Stimulated activated CD8-positive, alpha-beta memory T cell treated with anti-CD3 and anti-CD28 coated beads, Interleukin-4, amount 100 ng/mL, for 1 hour (primary cell): ENCODE measurements around the gene CELA2A.
"Not testable (repeated sequence)": the region's sequence is repeated elsewhere in the genome, so short reads cannot be mapped to it uniquely, and the experiment has no call there.

Source experiments
- DNase-seq, 2 donors: peaks; one replicate each; pipeline ENCODE4 v3.0.0-alpha.2; 2020; ENCODE audit warnings: low read depth in 2 of 2, low spot score in 1 of 2

Gene CELA2A

GRCh38 chr1:15444468-15445389 lies 11.8 kb upstream of the CELA2A start:
- no peak for DNase-seq

DNA sequence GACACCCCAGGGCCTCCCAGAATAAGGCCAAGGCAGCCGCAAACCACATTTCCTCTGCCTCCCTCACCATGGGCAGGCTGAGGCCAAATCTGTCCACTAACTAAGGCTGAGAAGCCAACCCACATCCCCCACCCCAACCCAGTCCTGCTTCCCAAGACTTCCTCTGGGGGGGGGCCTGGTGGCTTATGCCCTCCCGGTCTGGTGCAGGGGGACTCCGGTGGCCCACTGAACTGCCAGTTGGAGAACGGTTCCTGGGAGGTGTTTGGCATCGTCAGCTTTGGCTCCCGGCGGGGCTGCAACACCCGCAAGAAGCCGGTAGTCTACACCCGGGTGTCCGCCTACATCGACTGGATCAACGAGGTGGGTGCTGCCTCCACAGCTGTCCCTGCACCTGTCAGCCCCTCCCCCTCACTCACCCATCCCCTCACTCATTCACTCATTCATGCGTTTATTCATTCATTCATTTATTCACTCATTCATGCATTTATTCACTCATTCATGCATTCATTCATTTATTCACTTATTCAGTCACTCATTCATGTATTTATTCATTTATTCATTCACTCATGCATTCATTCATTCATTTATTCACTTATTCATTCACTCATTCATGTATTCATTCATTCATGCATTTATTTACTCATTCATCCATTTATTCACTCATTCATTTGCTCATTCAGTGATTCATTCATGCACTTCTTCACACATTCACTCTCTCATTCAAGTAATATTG lies 11.0 kb upstream of the CELA2A start:
- no peak for DNase-seq

- DNase-seq: no peak
These were observed 10.3 kb upstream of the CELA2A start for GRCh38 chr1:15446212-15446611.

- DNase-seq: no peak
These were observed 7.6 kb upstream of the CELA2A start for GRCh38 chr1:15448877-15449462.

- DNase-seq: no peak
These were observed 7.0 kb upstream of the CELA2A start for GRCh38 chr1:15449567-15449966.

GRCh38 chr1:15451014-15451722 lies 5.4 kb upstream of the CELA2A start:
- no peak for DNase-seq

GRCh38 chr1:15452216-15452615 lies 4.3 kb upstream of the CELA2A start:
- no peak for DNase-seq

DNA sequence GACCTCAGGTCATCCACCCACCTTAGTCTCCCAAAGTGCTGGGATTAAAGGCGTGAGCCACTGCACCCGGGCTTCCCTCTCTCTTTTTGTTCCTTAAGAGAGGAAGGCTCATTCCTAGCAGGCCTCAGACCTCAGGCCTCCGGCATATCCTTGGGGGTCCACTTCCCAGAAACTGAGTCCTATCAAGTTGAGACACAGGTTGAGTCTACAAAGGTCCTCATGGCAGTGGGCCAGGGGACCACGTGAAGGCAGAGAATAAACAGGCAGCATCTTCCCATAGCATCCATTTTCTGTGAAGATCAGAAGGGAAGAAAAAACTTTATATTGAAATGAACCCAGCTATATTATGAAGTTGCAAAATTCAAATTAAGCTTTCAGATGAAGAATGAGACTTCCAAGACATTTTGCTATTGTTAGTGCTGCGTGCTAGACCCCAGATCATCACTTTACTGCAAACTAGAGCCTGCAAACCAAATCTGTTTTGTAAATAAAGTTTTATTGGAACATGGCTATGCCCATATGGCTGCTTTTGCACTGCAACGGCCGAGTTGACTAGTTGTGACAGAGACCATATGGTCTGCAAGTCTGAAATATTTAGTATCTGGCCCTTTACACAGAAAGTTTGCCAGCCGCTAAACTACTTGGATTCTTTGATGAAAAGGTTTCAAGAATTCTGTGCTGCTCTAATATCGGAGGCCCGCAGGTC lies 3.5 kb upstream of the CELA2A start:
- no peak for DNase-seq

- DNase-seq: no peak
These were observed 2.8 kb upstream of the CELA2A start for GRCh38 chr1:15453734-15454133.

DNA sequence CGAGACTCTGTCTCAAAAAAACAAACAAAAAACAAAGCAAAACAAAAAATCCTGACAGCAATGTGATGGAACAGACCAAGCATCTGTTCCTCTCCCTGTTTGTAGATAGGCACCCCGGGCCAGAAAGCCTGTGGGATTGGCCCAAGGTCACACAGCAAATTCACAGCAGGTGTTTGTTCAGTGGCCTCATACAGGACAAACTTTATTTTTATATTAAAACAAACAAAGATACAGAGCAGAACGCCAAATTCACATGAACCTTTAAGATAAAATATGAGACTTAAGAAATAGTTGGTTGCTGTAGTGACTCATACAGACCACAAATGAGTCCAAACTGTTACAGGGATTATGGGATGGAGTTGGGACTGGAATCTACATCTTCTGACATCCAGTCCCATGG lies 2.3 kb upstream of the CELA2A start:
- DNase-seq: no peak

DNA sequence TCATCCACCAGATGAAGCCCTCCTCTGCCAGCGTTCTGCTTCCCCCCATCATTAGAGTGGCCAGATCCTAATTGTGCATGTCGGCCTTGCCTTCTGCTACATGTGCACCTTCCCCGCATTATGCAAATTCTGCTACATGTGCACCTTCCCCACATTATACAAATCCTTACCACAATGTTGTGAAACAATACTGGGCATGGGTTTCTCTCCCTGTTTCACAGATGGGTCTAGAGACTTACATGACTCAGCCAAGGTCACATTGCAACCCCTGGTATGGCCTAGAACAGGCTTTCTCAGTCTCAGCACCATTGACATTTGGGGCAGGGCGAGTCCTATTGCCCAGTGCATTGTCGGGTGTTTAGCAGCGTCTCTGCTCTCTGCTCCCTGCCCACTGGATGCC lies 1.0 kb upstream of the CELA2A start:
- no peak for DNase-seq

DNA sequence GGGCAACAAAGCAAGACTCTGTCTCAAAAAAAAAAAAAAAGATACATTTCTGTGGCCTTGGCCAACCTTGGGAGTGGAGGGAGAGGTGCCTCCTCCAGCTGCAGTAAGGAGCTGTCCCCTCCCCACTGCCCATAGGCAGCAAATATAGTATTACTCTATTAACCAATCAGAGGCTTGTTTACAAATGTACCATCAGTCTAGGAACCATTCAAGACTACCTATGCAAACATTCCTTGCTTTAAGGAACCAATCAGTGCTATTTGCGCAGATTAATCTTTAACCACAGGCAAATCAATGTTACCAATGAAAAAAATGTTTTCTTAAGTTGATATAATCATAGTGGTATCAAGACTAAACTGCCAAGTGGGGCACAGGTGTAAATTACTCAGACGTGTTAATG lies 1.1 kb downstream of the CELA2A start:
- DNase-seq: no peak

- DNase-seq: not testable (repeated sequence)
These were observed 1.9 kb downstream of the CELA2A start for GRCh38 chr1:15458388-15458787.

GRCh38 chr1:15459771-15460707 lies 3.5 kb downstream of the CELA2A start:
- no peak for DNase-seq

DNA sequence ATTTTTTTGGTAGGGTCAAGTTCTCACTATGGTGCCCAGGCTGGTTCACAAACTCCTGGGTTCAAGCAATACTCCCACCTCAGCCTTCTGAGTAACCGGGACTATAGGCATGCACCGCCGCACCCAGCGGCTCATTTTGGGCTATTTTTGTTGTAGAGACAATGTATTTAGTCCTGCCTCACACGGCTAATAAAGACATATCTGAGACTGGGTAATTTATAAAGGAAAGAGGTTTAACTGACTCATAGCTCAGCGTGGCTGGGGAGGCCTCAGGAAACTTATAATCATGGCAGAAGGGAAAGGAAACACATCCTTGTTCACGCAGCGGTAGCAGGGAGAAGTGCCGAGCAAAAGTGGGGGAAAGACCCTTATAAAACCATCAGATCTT lies 4.2 kb downstream of the CELA2A start:
- no peak for DNase-seq

DNA sequence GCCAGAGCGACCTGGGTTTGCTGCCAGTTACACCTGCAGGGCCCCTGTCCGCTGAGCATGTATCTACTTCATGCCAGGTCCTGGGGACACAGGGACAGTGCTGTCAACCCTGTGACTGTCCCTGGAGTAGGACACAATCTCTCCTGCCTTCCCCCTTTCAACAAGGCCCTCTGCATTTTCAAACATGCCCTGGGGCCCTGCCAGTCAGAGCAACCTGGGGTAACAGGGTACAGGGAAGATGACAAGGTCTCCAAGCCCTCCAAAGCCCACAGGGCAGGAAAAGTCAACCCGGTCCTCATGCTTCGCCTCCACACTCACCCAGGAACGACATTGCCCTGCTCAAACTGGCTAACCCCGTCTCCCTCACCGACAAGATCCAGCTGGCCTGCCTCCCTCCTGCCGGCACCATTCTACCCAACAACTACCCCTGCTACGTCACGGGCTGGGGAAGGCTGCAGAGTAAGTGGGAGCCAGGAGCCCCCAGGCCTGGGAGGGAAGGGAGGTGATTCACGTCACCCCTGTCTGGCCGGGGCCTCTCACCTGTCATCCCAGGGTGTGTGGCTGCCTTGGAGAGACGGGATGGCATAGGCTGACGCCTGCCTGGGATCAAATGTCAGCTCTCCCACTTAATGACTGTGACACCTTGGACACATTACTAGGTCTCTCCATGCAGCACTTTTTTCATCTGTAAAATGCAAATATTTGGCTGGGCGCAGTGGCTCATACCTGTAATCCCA lies 6.7 kb downstream of the CELA2A start:
- DNase-seq: not testable (repeated sequence)

DNA sequence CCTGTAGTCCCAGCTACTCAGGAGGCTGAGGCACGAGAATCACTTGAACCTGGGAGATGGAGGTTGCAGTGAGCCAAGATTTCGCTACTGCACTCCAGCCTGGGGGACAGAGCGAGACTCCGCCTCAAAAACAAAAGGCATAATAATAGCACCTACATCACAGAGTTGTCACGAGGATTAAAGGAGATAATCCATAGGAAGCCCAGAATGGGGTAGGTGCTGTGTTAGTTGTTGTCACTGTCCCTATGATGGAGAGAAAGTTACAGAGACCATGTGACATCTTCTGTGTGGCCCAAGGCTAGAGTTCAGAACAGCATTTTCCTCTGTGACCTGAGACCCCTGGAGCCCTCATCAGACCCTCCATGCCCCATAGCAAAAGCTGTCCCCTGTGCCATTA lies 7.4 kb downstream of the CELA2A start:
- not testable (repeated sequence) for DNase-seq

- DNase-seq: no peak
These were observed 9.1 kb downstream of the CELA2A start for GRCh38 chr1:15465674-15466073.
